ENCODE measurements around the gene CTNND2.

CTNND2 gene

GRCh38 chr5:11903614-11904264, 507 bp downstream of the CTNND2 start:
- Histone ChIP-seq H3K27me3 (replicated peaks; ENCODE audit: control insufficient read depth, insufficient read depth, low read length) (peaks cover 47% of the 10 kb centered on the region), H3K4me3 (ENCODE audit: low read length) (peak overlapping the region; percentile 60), H3K36me3 (ENCODE audit: control insufficient read depth, insufficient read depth, low read length, severe bottlenecking) (no peaks in the 10 kb centered on the region), H3K9me3 (ENCODE audit: control insufficient read depth, low read length) (no peaks in the 10 kb centered on the region), H3K9ac (ENCODE audit: low read length) (no peak overlapping the region), H3K4me1 (ENCODE audit: control insufficient read depth, insufficient read depth, low read length) (no peaks in the 10 kb centered on the region)
- no peak for DNase-seq (ENCODE audit: low read depth)

DNA sequence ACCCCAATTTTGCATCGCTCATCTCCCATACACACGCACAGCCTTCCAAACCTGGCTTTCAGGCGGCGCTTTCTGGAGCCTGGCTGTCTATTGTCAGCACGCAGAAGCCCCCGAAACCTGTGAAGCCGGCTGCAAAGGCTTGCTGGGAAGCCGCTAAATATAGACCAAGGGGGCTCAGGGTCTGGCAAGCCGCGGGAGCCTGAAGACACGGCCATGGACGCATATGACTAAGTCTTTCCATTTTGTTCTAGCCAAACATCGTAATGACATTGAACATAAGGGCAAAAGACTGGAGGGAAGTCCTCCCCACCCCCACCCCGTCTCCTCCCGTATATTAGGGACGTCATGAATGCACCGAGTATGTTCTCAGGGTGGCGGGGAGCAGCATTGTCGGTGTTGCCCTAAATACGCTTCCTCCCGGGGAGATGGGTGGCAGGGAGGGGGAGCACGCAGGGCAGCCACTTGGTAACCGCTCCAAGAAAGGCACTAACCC, 1.1 kb downstream of the CTNND2 start:
- Histone ChIP-seq H3K36me3 (ENCODE audit: control insufficient read depth, insufficient read depth, low read length, severe bottlenecking) (no peaks in the 10 kb centered on the region), H3K27me3 (replicated peaks; ENCODE audit: control insufficient read depth, insufficient read depth, low read length) (peaks cover 44% of the 10 kb centered on the region), H3K9ac (ENCODE audit: low read length) (no peak overlapping the region), H3K9me3 (ENCODE audit: control insufficient read depth, low read length) (no peaks in the 10 kb centered on the region), H3K4me3 (ENCODE audit: low read length) (peak overlapping the region; percentile 60), H3K4me1 (ENCODE audit: control insufficient read depth, insufficient read depth, low read length) (no peaks in the 10 kb centered on the region)
- no peak for DNase-seq (ENCODE audit: low read depth)

- H3K27me3 ChIP-seq (replicated peaks; ENCODE audit: control insufficient read depth, insufficient read depth, low read length): peaks cover 44% of the 10 kb centered on the region
- DNase-seq (ENCODE audit: low read depth): no peak
- no peak overlapping the region for H3K4me3 ChIP-seq (ENCODE audit: low read length)
- H3K4me1 ChIP-seq (ENCODE audit: control insufficient read depth, insufficient read depth, low read length): no peaks in the 10 kb centered on the region
- no peak overlapping the region for H3K9ac ChIP-seq (ENCODE audit: low read length)
- H3K36me3 ChIP-seq (ENCODE audit: control insufficient read depth, insufficient read depth, low read length, severe bottlenecking): no peaks in the 10 kb centered on the region
- no peaks in the 10 kb centered on the region for H3K9me3 ChIP-seq (ENCODE audit: control insufficient read depth, low read length)
These were observed 2.0 kb downstream of the CTNND2 start for GRCh38 chr5:11902201-11902619.

DNA sequence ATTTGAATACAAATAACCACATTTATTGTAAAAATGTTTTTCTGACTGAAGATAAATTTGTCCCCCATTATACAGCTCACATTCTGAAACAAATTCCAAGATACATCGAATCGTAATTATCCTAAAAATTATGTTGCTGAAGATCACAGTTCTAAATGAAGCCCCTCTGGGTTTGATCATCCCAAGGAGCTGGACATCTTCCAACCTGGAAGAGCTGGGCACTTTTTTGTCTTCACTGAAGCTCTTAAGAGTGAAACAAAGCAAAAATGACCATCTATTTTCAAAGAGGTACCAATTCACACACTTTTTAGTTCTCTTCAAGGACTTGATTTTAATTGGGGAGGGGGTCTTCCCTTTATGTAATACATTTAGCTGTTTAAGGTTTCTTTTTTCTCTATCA, 5.5 kb downstream of the CTNND2 start:
- Histone ChIP-seq H3K9ac (ENCODE audit: low read length) (no peak overlapping the region), H3K9me3 (ENCODE audit: control insufficient read depth, low read length) (peaks cover 4% of the 10 kb centered on the region), H3K4me1 (ENCODE audit: control insufficient read depth, insufficient read depth, low read length) (no peaks in the 10 kb centered on the region), H3K36me3 (ENCODE audit: control insufficient read depth, insufficient read depth, low read length, severe bottlenecking) (no peaks in the 10 kb centered on the region), H3K27me3 (replicated peaks; ENCODE audit: control insufficient read depth, insufficient read depth, low read length) (peaks cover 20% of the 10 kb centered on the region), H3K4me3 (ENCODE audit: low read length) (no peak overlapping the region)
- no peak for DNase-seq (ENCODE audit: low read depth)

DNA sequence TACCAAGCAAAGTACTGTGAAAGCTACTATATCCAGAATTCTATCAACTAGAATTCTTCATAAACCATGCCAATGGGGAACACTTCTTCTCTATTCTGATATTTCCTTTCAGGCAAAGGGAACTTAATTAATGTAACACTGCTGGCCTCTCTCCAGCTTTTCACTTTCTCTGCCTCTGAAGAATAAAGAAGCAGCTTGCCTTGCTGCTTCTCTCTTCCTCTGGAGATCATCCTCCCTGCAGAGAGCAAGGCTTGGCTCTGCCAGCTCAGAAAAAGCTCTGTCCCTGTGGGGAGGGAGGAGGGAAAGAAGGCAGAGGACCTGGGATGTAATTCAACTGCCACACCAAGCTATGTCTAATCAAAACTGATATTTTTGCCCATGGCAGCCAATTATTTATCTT, 6.5 kb downstream of the CTNND2 start:
- H3K4me3 ChIP-seq (ENCODE audit: low read length): no peak overlapping the region
- no peak for DNase-seq (ENCODE audit: low read depth)
- peaks cover 14% of the 10 kb centered on the region for H3K27me3 ChIP-seq (replicated peaks; ENCODE audit: control insufficient read depth, insufficient read depth, low read length)
- no peaks in the 10 kb centered on the region for H3K36me3 ChIP-seq (ENCODE audit: control insufficient read depth, insufficient read depth, low read length, severe bottlenecking)
- peaks cover 4% of the 10 kb centered on the region for H3K9me3 ChIP-seq (ENCODE audit: control insufficient read depth, low read length)
- H3K4me1 ChIP-seq (ENCODE audit: control insufficient read depth, insufficient read depth, low read length): no peaks in the 10 kb centered on the region
- no peak overlapping the region for H3K9ac ChIP-seq (ENCODE audit: low read length)

DNA sequence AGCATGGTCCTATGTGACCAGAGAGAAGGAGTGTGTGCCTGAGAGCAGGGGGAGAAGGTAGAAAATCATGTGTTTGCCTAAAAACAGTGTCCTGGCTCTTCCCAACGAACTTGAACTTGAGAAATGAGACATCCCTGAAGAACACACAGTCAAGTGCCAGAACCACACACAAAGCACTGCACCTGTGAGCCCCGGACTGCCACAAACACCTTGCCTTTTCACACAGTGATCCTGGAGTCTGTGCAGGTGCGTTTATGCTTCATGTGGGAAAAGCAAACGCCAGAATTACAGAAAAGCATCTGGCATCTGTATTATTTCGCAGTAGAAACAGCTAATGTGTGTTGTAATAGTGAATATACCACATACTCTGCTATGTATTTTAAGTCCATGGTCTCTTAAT, 9.3 kb downstream of the CTNND2 start:
- H3K27me3 ChIP-seq (replicated peaks; ENCODE audit: control insufficient read depth, insufficient read depth, low read length): no peaks in the 10 kb centered on the region
- H3K4me1 ChIP-seq (ENCODE audit: control insufficient read depth, insufficient read depth, low read length): no peaks in the 10 kb centered on the region
- peaks cover 4% of the 10 kb centered on the region for H3K9me3 ChIP-seq (ENCODE audit: control insufficient read depth, low read length)
- no peaks in the 10 kb centered on the region for H3K36me3 ChIP-seq (ENCODE audit: control insufficient read depth, insufficient read depth, low read length, severe bottlenecking)
- H3K9ac ChIP-seq (ENCODE audit: low read length): no peak overlapping the region
- no peak for DNase-seq (ENCODE audit: low read depth)
- no peak overlapping the region for H3K4me3 ChIP-seq (ENCODE audit: low read length)

GRCh38 chr5:11892832-11893231, 11.4 kb downstream of the CTNND2 start:
- Histone ChIP-seq H3K9ac (ENCODE audit: low read length) (no peak overlapping the region), H3K4me3 (ENCODE audit: low read length) (no peak overlapping the region), H3K36me3 (ENCODE audit: control insufficient read depth, insufficient read depth, low read length, severe bottlenecking) (no peaks in the 10 kb centered on the region), H3K4me1 (ENCODE audit: control insufficient read depth, insufficient read depth, low read length) (no peaks in the 10 kb centered on the region), H3K9me3 (ENCODE audit: control insufficient read depth, low read length) (peaks cover 4% of the 10 kb centered on the region), H3K27me3 (replicated peaks; ENCODE audit: control insufficient read depth, insufficient read depth, low read length) (no peaks in the 10 kb centered on the region)
- DNase-seq (ENCODE audit: low read depth): no peak

DNA sequence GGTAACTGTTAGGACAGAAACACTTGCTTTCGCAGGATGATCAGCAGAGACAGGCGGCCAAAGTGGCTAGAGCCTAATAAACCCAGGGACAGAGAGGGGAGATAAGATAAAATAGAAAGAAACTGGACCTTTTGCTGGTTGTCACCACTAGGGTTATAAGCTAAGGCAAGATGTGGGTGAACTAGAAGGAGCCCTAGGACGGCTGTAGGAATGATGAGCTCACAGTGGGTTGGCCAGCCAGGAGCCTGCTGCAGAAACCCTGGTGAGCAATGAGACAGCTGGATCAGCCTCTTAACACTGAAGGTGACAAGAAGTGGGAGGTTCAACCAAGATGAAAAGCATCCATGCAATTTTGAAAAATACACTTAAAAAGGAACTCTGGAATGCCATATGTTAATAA, 13.5 kb downstream of the CTNND2 start:
- no peak overlapping the region for H3K9ac ChIP-seq (ENCODE audit: low read length)
- no peaks in the 10 kb centered on the region for H3K27me3 ChIP-seq (replicated peaks; ENCODE audit: control insufficient read depth, insufficient read depth, low read length)
- no peaks in the 10 kb centered on the region for H3K9me3 ChIP-seq (ENCODE audit: control insufficient read depth, low read length)
- H3K4me3 ChIP-seq (ENCODE audit: low read length): no peak overlapping the region
- no peaks in the 10 kb centered on the region for H3K36me3 ChIP-seq (ENCODE audit: control insufficient read depth, insufficient read depth, low read length, severe bottlenecking)
- no peak for DNase-seq (ENCODE audit: low read depth)
- H3K4me1 ChIP-seq (ENCODE audit: control insufficient read depth, insufficient read depth, low read length): no peaks in the 10 kb centered on the region

GRCh38 chr5:11888221-11888620, 16.0 kb downstream of the CTNND2 start:
- no peak for DNase-seq (ENCODE audit: low read depth)
- H3K9me3 ChIP-seq (ENCODE audit: control insufficient read depth, low read length): no peaks in the 10 kb centered on the region
- H3K4me3 ChIP-seq (ENCODE audit: low read length): no peak overlapping the region
- no peak overlapping the region for H3K9ac ChIP-seq (ENCODE audit: low read length)
- H3K4me1 ChIP-seq (ENCODE audit: control insufficient read depth, insufficient read depth, low read length): no peaks in the 10 kb centered on the region
- H3K36me3 ChIP-seq (ENCODE audit: control insufficient read depth, insufficient read depth, low read length, severe bottlenecking): no peaks in the 10 kb centered on the region
- no peaks in the 10 kb centered on the region for H3K27me3 ChIP-seq (replicated peaks; ENCODE audit: control insufficient read depth, insufficient read depth, low read length)

DNA sequence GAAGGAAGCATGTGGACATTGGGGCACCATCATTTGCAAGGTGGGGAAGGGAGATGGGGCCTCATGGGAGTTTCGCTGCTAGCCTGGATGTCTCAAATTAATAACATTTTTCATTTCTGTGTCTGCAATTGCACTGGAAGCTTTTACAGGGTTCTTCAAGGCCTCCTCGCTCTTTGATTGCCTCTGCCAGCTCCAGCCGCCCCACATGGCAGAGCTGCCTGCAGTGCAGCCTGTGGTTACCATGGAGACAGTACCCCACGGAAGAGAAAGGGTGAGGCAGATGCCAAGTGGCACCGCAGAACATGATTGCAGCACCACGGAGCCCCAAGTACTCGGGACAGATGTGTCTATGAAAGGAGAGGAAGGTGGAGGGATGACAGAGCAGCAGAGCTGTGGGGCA, 25.4 kb downstream of the CTNND2 start:
- Histone ChIP-seq H3K36me3 (ENCODE audit: control insufficient read depth, insufficient read depth, low read length, severe bottlenecking) (no peaks in the 10 kb centered on the region), H3K9ac (ENCODE audit: low read length) (no peak overlapping the region), H3K9me3 (ENCODE audit: control insufficient read depth, low read length) (no peaks in the 10 kb centered on the region), H3K4me3 (ENCODE audit: low read length) (no peak overlapping the region), H3K4me1 (ENCODE audit: control insufficient read depth, insufficient read depth, low read length) (no peaks in the 10 kb centered on the region), H3K27me3 (replicated peaks; ENCODE audit: control insufficient read depth, insufficient read depth, low read length) (no peaks in the 10 kb centered on the region)
- DNase-seq (ENCODE audit: low read depth): no peak

- no peaks in the 10 kb centered on the region for H3K4me1 ChIP-seq (ENCODE audit: control insufficient read depth, insufficient read depth, low read length)
- no peaks in the 10 kb centered on the region for H3K36me3 ChIP-seq (ENCODE audit: control insufficient read depth, insufficient read depth, low read length, severe bottlenecking)
These were observed 30.7 kb downstream of the CTNND2 start for GRCh38 chr5:11873587-11873986.

DNA sequence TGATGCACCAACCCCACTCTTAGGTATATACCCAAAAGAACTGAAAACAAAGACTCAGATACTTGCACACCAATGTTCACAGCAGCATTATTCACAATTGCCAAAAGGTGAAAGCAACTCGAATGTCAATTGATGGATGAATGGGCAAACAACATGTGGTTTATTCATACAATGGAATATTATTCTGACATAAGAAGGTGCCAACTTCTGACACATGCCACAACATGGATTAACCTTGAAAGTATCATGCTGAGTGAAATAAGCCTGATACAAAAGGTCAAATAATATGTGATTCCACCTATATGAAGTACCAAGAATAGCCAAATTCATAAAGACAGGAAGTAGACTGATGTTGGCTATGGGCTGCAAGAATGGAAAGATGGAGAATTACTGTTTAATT, 35.0 kb downstream of the CTNND2 start:
- Histone ChIP-seq H3K9me3 (ENCODE audit: control insufficient read depth, low read length) (peaks cover 5% of the 10 kb centered on the region), H3K36me3 (ENCODE audit: control insufficient read depth, insufficient read depth, low read length, severe bottlenecking) (no peaks in the 10 kb centered on the region), H3K4me1 (ENCODE audit: control insufficient read depth, insufficient read depth, low read length) (no peaks in the 10 kb centered on the region), H3K27me3 (replicated peaks; ENCODE audit: control insufficient read depth, insufficient read depth, low read length) (no peaks in the 10 kb centered on the region), H3K9ac (ENCODE audit: low read length) (no peak overlapping the region), H3K4me3 (ENCODE audit: low read length) (no peak overlapping the region)
- no peak for DNase-seq (ENCODE audit: low read depth)

More at GRCh38 chr5:11873587-11873986, 30.7 kb downstream of the CTNND2 start:
- Histone ChIP-seq H3K9me3 (ENCODE audit: control insufficient read depth, low read length) (peaks cover 5% of the 10 kb centered on the region), H3K9ac (ENCODE audit: low read length) (no peak overlapping the region), H3K4me3 (ENCODE audit: low read length) (no peak overlapping the region), H3K27me3 (replicated peaks; ENCODE audit: control insufficient read depth, insufficient read depth, low read length) (no peaks in the 10 kb centered on the region)
- DNase-seq (ENCODE audit: low read depth): no peak
